ENCODE measurements around the gene CHAT. TPM values are rescaled to one million over a fixed set of nuclear protein-coding genes. Genes with fewer than 3 reads are reported as not detected.

The CHAT gene
- polyA plus RNA-seq, 4 donors, result 0.15 to 0.85 (median 0.81) TPM; not detected in 1

DNA sequence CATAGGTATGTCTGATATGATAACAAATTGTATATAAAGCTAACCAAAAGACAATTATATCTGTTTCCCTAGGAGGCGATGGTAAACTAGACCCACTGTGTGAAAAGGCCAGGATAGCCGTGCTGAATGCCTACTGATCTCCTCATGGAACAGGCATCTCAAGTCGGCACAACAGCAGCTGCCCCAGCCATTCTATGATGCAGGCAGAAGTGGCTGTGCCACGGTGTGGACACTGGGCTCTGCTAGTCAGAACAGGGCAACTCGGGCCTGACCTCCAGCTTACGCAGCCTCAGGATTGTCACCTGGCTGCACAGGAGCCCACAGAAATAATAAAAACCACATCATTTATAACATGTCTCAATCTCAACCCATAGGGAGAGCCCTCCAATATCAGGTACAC lies 80.6 kb downstream of the CHAT start:
- no peaks in the 10 kb centered on the region for H3K36me3 ChIP-seq (ENCODE audit: control insufficient read depth in 3 of 3, insufficient read depth in 2 of 3, low read depth in 1 of 3, low read length in 3 of 3)
- H3K9me3 ChIP-seq (ENCODE audit: control insufficient read depth in 2 of 2, insufficient read depth in 1 of 2, low read depth in 1 of 2, low read length in 1 of 2), result peaks cover 0 to 3% of the 10 kb centered on the region in 2 donors
- DNase-seq (no peak), FAIRE-seq (no peak)
- H3K4me3 ChIP-seq (ENCODE audit: low read depth in 1 of 3, low read length in 3 of 3), result no peak overlapping the region
- no peak overlapping the region for H3K27ac ChIP-seq (ENCODE audit: low read depth in 1 of 3, low read length in 2 of 3)
- no peaks in the 10 kb centered on the region for H3K4me1 ChIP-seq (ENCODE audit: control insufficient read depth in 3 of 3, insufficient read depth in 2 of 3, low read depth in 1 of 3, low read length in 2 of 3)
- WGBS, 3 donors, result 72 to 77% (median 75%) methylated on average over 6 of the region's 6 CpGs
- peaks cover 0 to 23% (median 19%) of the 10 kb centered on the region in 3 donors for H3K27me3 ChIP-seq (ENCODE audit: control insufficient read depth in 3 of 3, insufficient read depth in 3 of 3, low read length in 3 of 3)

DNA sequence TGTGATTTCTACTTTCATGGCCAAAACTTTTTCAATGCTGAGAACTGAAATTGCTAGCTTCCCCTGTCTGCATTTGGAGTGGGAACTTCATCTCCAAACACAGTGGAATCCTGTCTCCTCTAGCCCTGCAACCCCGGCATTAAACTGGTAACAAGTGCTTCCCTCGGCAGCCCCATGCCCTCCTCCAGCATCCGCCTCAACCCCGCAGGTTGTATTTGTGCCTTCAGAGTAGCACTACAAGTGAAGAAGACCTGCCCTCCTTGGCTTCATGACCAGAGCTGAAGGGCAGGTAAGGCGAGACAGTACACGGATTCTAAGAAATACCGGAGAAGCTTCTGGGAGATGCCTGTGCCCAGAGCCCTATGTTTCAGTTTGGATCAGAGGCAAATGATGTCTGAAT lies 82.5 kb downstream of the CHAT start:
- peaks cover 0 to 3% of the 10 kb centered on the region in 2 donors for H3K9me3 ChIP-seq (ENCODE audit: control insufficient read depth in 2 of 2, insufficient read depth in 1 of 2, low read depth in 1 of 2, low read length in 1 of 2)
- no peaks in the 10 kb centered on the region for H3K36me3 ChIP-seq (ENCODE audit: control insufficient read depth in 3 of 3, insufficient read depth in 2 of 3, low read depth in 1 of 3, low read length in 3 of 3)
- H3K27me3 ChIP-seq (ENCODE audit: control insufficient read depth in 3 of 3, insufficient read depth in 3 of 3, low read length in 3 of 3), result peaks cover 0 to 14% (median 11%) of the 10 kb centered on the region in 3 donors
- FAIRE-seq (no peak), DNase-seq (no peak)
- no peak overlapping the region for H3K27ac ChIP-seq (ENCODE audit: low read depth in 1 of 3, low read length in 2 of 3)
- WGBS, 3 donors, result 80 to 81% (median 80%) methylated on average over 7 of the region's 7 CpGs
- H3K4me1 ChIP-seq (ENCODE audit: control insufficient read depth in 3 of 3, insufficient read depth in 2 of 3, low read depth in 1 of 3, low read length in 2 of 3), result no peaks in the 10 kb centered on the region
- H3K4me3 ChIP-seq (ENCODE audit: low read depth in 1 of 3, low read length in 3 of 3), result no peak overlapping the region

DNA sequence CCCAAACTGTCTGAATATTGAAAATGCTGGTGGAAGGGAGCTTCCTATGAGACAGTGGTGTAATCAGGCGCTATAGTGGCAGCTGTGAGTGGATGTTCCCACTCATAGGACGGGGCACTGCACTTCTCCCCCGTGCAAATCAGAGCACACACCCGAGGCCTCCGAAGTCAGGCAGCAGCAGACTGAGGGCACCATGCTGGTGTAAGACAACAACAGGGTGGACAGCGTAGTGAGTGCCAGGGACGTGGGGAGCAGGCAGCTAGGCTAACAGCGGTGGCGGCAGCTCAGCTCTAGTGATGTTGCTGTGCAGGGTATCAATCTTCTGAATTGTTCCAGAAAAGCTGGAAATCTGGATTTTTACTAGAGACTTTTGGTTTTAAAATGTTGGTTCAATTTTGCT lies 84.8 kb downstream of the CHAT start:
- 77 to 80% (median 78%) methylated on average over 9 of the region's 9 CpGs for WGBS, 3 donors
- Histone ChIP-seq H3K9me3 (ENCODE audit: control insufficient read depth in 2 of 2, insufficient read depth in 1 of 2, low read depth in 1 of 2, low read length in 1 of 2) (no peaks in the 10 kb centered on the region), H3K27ac (ENCODE audit: low read depth in 1 of 3, low read length in 2 of 3) (no peak overlapping the region), H3K4me3 (ENCODE audit: low read depth in 1 of 3, low read length in 3 of 3) (no peak overlapping the region), H3K4me1 (ENCODE audit: control insufficient read depth in 3 of 3, insufficient read depth in 2 of 3, low read depth in 1 of 3, low read length in 2 of 3) (no peaks in the 10 kb centered on the region), H3K27me3 (ENCODE audit: control insufficient read depth in 3 of 3, insufficient read depth in 3 of 3, low read length in 3 of 3) (peaks cover 0 to 6% (median 0%) of the 10 kb centered on the region in 3 donors), H3K36me3 (ENCODE audit: control insufficient read depth in 3 of 3, insufficient read depth in 2 of 3, low read depth in 1 of 3, low read length in 3 of 3) (no peaks in the 10 kb centered on the region)
- DNase-seq (no peak), FAIRE-seq (no peak)

DNA sequence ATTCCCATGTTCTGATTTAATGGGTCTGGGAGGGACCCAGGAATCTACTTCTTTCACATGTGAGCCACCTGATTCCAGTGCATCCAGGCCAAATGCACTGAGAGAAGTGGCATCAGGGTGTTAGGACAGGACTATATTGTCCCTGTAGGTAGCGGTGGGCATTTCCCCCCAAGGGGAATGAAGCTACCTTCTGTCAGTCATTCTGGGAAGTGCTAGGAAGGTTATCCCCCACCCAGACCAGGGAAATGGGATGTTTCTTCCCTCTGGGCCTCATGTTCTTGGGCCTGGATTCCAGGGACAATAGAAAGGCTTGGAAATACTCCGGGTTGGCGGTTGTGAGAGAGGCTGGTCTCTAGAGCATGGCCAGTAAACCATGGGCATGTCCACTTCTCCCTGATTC lies 86.4 kb downstream of the CHAT start:
- no peak for FAIRE-seq

DNA sequence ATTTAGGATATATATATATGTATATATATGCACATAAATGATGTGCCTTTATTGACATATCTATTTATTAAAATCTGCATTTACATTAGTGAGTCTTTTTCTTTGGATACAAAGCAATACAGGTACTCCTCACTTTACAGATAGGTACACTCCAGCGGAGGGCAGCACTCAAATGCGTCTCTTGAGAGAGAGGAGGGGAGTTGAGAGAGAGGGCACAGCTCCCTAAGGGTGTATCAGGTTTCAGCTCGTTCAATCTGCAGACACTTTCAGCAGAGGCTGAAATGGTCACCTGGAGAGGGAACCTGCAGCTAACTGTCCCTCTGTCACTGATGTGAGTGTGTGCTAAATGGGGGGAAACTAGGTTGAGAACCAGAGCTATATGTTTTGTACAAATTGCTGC lies 87.2 kb downstream of the CHAT start:
- no peak overlapping the region for H3K4me3 ChIP-seq (ENCODE audit: low read depth in 1 of 3, low read length in 3 of 3)
- no peak for DNase-seq
- H3K4me1 ChIP-seq (ENCODE audit: control insufficient read depth in 3 of 3, insufficient read depth in 2 of 3, low read depth in 1 of 3, low read length in 2 of 3), result no peaks in the 10 kb centered on the region
- 8 to 20% (median 14%) methylated on average over 3 of the region's 3 CpGs for WGBS, 3 donors
- no peak for FAIRE-seq
- H3K36me3 ChIP-seq (ENCODE audit: control insufficient read depth in 3 of 3, insufficient read depth in 2 of 3, low read depth in 1 of 3, low read length in 3 of 3), result no peaks in the 10 kb centered on the region
- peaks cover 0 to 6% (median 0%) of the 10 kb centered on the region in 3 donors for H3K27me3 ChIP-seq (ENCODE audit: control insufficient read depth in 3 of 3, insufficient read depth in 3 of 3, low read length in 3 of 3)
- H3K9me3 ChIP-seq (ENCODE audit: control insufficient read depth in 2 of 2, insufficient read depth in 1 of 2, low read depth in 1 of 2, low read length in 1 of 2), result peaks cover 0 to 4% of the 10 kb centered on the region in 2 donors
- H3K27ac ChIP-seq (ENCODE audit: low read depth in 1 of 3, low read length in 2 of 3), result no peak overlapping the region

More for the DNA sequence above, 86.4 kb downstream of the CHAT start:
- no peaks in the 10 kb centered on the region for H3K4me1 ChIP-seq (ENCODE audit: control insufficient read depth in 3 of 3, insufficient read depth in 2 of 3, low read depth in 1 of 3, low read length in 2 of 3)
- H3K36me3 ChIP-seq (ENCODE audit: control insufficient read depth in 3 of 3, insufficient read depth in 2 of 3, low read depth in 1 of 3, low read length in 3 of 3), result no peaks in the 10 kb centered on the region
- H3K27me3 ChIP-seq (ENCODE audit: control insufficient read depth in 3 of 3, insufficient read depth in 3 of 3, low read length in 3 of 3), result peaks cover 0 to 6% (median 0%) of the 10 kb centered on the region in 3 donors
- H3K27ac ChIP-seq (ENCODE audit: low read depth in 1 of 3, low read length in 2 of 3), result no peak overlapping the region
- H3K4me3 ChIP-seq (ENCODE audit: low read depth in 1 of 3, low read length in 3 of 3), result no peak overlapping the region
- DNase-seq, result no peak
- H3K9me3 ChIP-seq (ENCODE audit: control insufficient read depth in 2 of 2, insufficient read depth in 1 of 2, low read depth in 1 of 2, low read length in 1 of 2), result peaks cover 0 to 1% of the 10 kb centered on the region in 2 donors
- WGBS, 3 donors, result 90 to 91% (median 90%) methylated on average over 3 of the region's 3 CpGs

DNA sequence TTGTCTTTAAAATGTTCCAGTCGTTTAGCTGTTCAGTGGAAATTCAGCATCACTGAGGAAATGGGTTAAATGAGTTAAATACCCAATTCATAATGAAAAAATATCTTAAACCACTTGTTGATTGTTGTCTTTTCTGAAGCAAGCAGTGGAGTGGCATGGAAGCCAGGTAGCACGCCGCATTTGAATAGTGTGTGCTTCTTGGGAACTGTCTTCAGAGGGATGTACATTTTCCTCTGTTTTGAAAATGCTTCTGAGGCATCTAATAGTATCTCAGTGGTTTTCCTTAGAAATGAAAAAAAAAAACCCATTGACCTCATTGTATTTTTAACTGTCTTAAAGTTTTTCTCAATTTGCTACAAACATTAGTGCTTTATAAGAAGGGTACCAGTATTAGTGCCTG lies 93.7 kb downstream of the CHAT start:
- H3K27me3 ChIP-seq (ENCODE audit: control insufficient read depth in 3 of 3, insufficient read depth in 3 of 3, low read length in 3 of 3), result peaks cover 0 to 6% (median 2%) of the 10 kb centered on the region in 3 donors
- no peaks in the 10 kb centered on the region for H3K4me1 ChIP-seq (ENCODE audit: control insufficient read depth in 3 of 3, insufficient read depth in 2 of 3, low read depth in 1 of 3, low read length in 2 of 3)
- H3K9me3 ChIP-seq (ENCODE audit: control insufficient read depth in 2 of 2, insufficient read depth in 1 of 2, low read depth in 1 of 2, low read length in 1 of 2), result peaks cover 0 to 4% of the 10 kb centered on the region in 2 donors
- no peak overlapping the region for H3K4me3 ChIP-seq (ENCODE audit: low read depth in 1 of 3, low read length in 3 of 3)
- no peak overlapping the region for H3K27ac ChIP-seq (ENCODE audit: low read depth in 1 of 3, low read length in 2 of 3)
- H3K36me3 ChIP-seq (ENCODE audit: control insufficient read depth in 3 of 3, insufficient read depth in 2 of 3, low read depth in 1 of 3, low read length in 3 of 3), result no peaks in the 10 kb centered on the region
- 76 to 79% (median 77%) methylated on average over 3 of the region's 3 CpGs for WGBS, 3 donors
- FAIRE-seq, result no peak
- DNase-seq, result no peak

DNA sequence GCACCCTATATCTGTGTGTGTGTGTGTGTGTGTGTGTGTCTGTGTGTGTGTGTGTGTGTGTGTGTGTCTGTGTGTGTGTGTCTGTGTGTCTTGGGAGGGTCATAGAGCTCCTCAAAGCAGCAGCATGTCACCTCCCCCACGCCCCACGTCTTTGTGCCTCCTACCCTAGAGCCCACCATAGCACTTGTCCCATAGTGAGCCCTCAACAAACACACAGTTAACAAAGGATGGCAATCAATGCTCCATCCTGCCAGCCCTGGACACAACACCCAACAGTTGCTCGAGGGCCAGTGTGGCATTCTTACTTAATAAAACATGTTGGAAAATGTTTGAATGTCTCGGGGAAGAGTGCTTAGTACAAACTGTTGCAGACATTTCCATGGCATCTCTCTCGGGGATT lies 96.1 kb downstream of the CHAT start:
- DNase-seq (no peak), FAIRE-seq (no peak)
- H3K4me1 ChIP-seq (ENCODE audit: control insufficient read depth in 3 of 3, insufficient read depth in 2 of 3, low read depth in 1 of 3, low read length in 2 of 3), result no peaks in the 10 kb centered on the region
- H3K9me3 ChIP-seq (ENCODE audit: control insufficient read depth in 2 of 2, insufficient read depth in 1 of 2, low read depth in 1 of 2, low read length in 1 of 2), result peaks cover 0 to 4% of the 10 kb centered on the region in 2 donors
- 58 to 74% (median 61%) methylated on average over 5 of the region's 5 CpGs for WGBS, 3 donors
- H3K27me3 ChIP-seq (ENCODE audit: control insufficient read depth in 3 of 3, insufficient read depth in 3 of 3, low read length in 3 of 3), result peaks cover 0 to 4% (median 2%) of the 10 kb centered on the region in 3 donors
- H3K4me3 ChIP-seq (ENCODE audit: low read depth in 1 of 3, low read length in 3 of 3), result no peak overlapping the region
- no peaks in the 10 kb centered on the region for H3K36me3 ChIP-seq (ENCODE audit: control insufficient read depth in 3 of 3, insufficient read depth in 2 of 3, low read depth in 1 of 3, low read length in 3 of 3)
- H3K27ac ChIP-seq (ENCODE audit: low read depth in 1 of 3, low read length in 2 of 3), result no peak overlapping the region

DNA sequence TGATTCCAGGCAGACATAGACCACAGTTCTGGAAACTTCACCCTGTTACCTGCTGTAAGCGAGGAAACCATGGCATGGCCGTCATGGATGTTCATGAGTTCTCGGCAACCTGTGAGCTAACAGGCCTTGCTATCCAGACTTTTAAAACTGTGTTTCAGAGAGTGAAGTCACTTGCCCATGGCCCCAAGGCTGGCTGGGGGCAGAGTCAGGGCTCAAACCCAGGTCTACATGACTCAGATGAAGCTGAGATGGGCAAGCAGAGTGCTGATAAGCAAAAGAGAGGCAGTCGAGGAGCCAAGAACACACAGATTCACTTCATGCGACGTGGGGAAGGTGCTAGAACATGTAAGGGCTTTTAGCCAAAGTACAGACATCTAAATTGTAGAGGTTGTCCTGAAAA lies 97.1 kb downstream of the CHAT start:
- Histone ChIP-seq H3K36me3 (ENCODE audit: control insufficient read depth in 3 of 3, insufficient read depth in 2 of 3, low read depth in 1 of 3, low read length in 3 of 3) (no peaks in the 10 kb centered on the region), H3K27me3 (ENCODE audit: control insufficient read depth in 3 of 3, insufficient read depth in 3 of 3, low read length in 3 of 3) (peaks cover 0 to 4% (median 2%) of the 10 kb centered on the region in 3 donors), H3K27ac (ENCODE audit: low read depth in 1 of 3, low read length in 2 of 3) (no peak overlapping the region), H3K4me3 (ENCODE audit: low read depth in 1 of 3, low read length in 3 of 3) (no peak overlapping the region), H3K4me1 (ENCODE audit: control insufficient read depth in 3 of 3, insufficient read depth in 2 of 3, low read depth in 1 of 3, low read length in 2 of 3) (no peaks in the 10 kb centered on the region), H3K9me3 (ENCODE audit: control insufficient read depth in 2 of 2, insufficient read depth in 1 of 2, low read depth in 1 of 2, low read length in 1 of 2) (no peaks in the 10 kb centered on the region)
- DNase-seq (no peak), FAIRE-seq (no peak)
- 78 to 83% (median 81%) methylated on average over 6 of the region's 6 CpGs for WGBS, 3 donors

DNA sequence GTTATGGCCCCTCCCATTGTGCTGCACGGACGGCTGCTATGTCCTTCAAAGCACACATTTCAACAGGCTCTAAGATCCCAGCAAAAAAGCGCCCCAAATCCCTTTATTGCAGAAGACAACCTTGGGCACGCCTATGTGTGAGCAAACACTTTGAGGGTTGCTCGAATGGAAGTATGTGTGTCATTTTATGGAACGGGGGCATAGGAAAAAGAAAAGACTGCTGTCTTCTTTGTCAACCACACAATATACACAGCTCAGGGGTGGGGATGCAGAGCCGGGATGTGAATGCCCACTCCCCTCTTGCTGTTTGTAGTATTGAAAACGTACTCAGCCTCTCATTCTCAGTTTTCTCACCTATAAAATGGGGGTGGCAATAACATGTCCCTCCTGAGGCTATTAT lies 97.6 kb downstream of the CHAT start:
- Histone ChIP-seq H3K9me3 (ENCODE audit: control insufficient read depth in 2 of 2, insufficient read depth in 1 of 2, low read depth in 1 of 2, low read length in 1 of 2) (no peaks in the 10 kb centered on the region), H3K27me3 (ENCODE audit: control insufficient read depth in 3 of 3, insufficient read depth in 3 of 3, low read length in 3 of 3) (peaks cover 0 to 4% (median 2%) of the 10 kb centered on the region in 3 donors), H3K36me3 (ENCODE audit: control insufficient read depth in 3 of 3, insufficient read depth in 2 of 3, low read depth in 1 of 3, low read length in 3 of 3) (no peaks in the 10 kb centered on the region), H3K4me3 (ENCODE audit: low read depth in 1 of 3, low read length in 3 of 3) (no peak overlapping the region), H3K4me1 (ENCODE audit: control insufficient read depth in 3 of 3, insufficient read depth in 2 of 3, low read depth in 1 of 3, low read length in 2 of 3) (no peaks in the 10 kb centered on the region), H3K27ac (ENCODE audit: low read depth in 1 of 3, low read length in 2 of 3) (no peak overlapping the region)
- DNase-seq, result no peak
- 24 to 52% (median 26%) methylated on average over 8 of the region's 8 CpGs for WGBS, 3 donors
- no peak for FAIRE-seq
